Smooth muscle cell (in vitro differentiated cells): Measurements from ENCODE around the gene WDR44. TPM values are rescaled to one million over a fixed set of nuclear protein-coding genes. Genes with fewer than 3 reads are reported as not detected.
A peak's percentile ranks its signal among the peaks of the same experiment; 100 is the strongest.
"Not testable (repeated sequence)": the region's sequence is repeated elsewhere in the genome, so short reads cannot be mapped to it uniquely, and the experiment has no call there.

Experiments
- DNase-seq: peaks from one replicate; lab custom pipeline; 2025; ENCODE audit not compliant: unreplicated experiment; lab: John Stamatoyannopoulos, UW
- H2AFZ ChIP-seq: fragments of 200-600 bp; sonication (generic); 2 replicates; pipeline ENCODE4 v1.6.0; 2016; ENCODE audit warnings: antibody characterized with exemption, low read depth, mild to moderate bottlenecking
- H3F3A ChIP-seq: fragments of 200-600 bp; sonication (generic); 2 replicates; pipeline ENCODE4 v1.6.0; 2017; ENCODE audit warnings: antibody characterized with exemption, low read depth
- H3K27ac ChIP-seq: fragments of 200-600 bp; sonication (generic); 2 replicates; pipeline ENCODE4 v1.5.1; 2016; ENCODE audit warnings: low read depth, mild to moderate bottlenecking
- H3K27me3 ChIP-seq: fragments of 200-600 bp; sonication (generic); 2 replicates; pipeline ENCODE4 v1.6.1; 2016; ENCODE audit warnings: low read depth, mild to moderate bottlenecking
- H3K36me3 ChIP-seq: fragments of 200-600 bp; sonication (generic); 2 replicates; pipeline ENCODE4 v1.5.1; 2016; ENCODE audit warnings: low read depth
- H3K4me1 ChIP-seq: fragments of 200-600 bp; sonication (generic); 2 replicates; pipeline ENCODE4 v1.5.1; 2016; ENCODE audit warnings: low read depth
- H3K4me2 ChIP-seq: fragments of 200-600 bp; sonication (generic); 2 replicates; pipeline ENCODE4 v1.6.0; 2016; ENCODE audit warnings: mild to moderate bottlenecking
- H3K4me3 ChIP-seq: fragments of 200-600 bp; sonication (generic); 2 replicates; pipeline ENCODE4 v1.5.1; 2016; ENCODE audit warnings: mild to moderate bottlenecking
- H3K79me2 ChIP-seq: fragments of 200-600 bp; sonication (generic); 2 replicates; pipeline ENCODE4 v1.6.0; 2016; ENCODE audit warnings: low read depth, mild to moderate bottlenecking
- H3K9ac ChIP-seq: fragments of 200-600 bp; sonication (generic); 2 replicates; pipeline ENCODE4 v1.6.0; 2016; ENCODE audit warnings: low read depth
- H3K9me3 ChIP-seq: fragments of 200-600 bp; sonication (generic); replicated peaks from 2 replicates; pipeline ENCODE4 v1.5.1; 2016; ENCODE audit warnings: low read depth
- H4K20me1 ChIP-seq: fragments of 200-600 bp; sonication (generic); 2 replicates; pipeline ENCODE4 v1.6.0; 2016; ENCODE audit warnings: low read depth
- WGBS: methylation state at CpG from one replicate; pipeline ENCODE4 v1.1.7; 2016; ENCODE audit warnings: low lambda C conversion rate; 5-methylcytosine and 5-hydroxymethylcytosine counted together
- polyA plus RNA-seq: library from polyadenylated mRNA; unstranded; fragments of >200 nt; fragmentation: Nextera tagmentation; extraction: Ambion mirVana; gene quantifications from 2 replicates; pipeline ENCODE4 v1.2.1, GENCODE V29; 2016
- total RNA-seq: library from RNA; depleted of rRNA; stranded (reverse); fragments of >200 nt; gene quantifications from 2 replicates; pipeline ENCODE4 v1.2.3, GENCODE V29; 2014
- TF ChIP-seq, protein P1 (sequence below): fragments of 200-600 bp; sonication (generic); IDR thresholded peaks from 2 replicates; pipeline ENCODE4 v1.5.1; 2017; ENCODE audit warnings: borderline replicate concordance, mild to moderate bottlenecking, antibody characterized with exemption; ENCODE audit not compliant: insufficient read depth, poor library complexity, severe bottlenecking

The WDR44 gene
- total and polyA plus RNA-seq, 2 experiments from 2014 or later, result 10.0 to 18.4 TPM

DNA sequence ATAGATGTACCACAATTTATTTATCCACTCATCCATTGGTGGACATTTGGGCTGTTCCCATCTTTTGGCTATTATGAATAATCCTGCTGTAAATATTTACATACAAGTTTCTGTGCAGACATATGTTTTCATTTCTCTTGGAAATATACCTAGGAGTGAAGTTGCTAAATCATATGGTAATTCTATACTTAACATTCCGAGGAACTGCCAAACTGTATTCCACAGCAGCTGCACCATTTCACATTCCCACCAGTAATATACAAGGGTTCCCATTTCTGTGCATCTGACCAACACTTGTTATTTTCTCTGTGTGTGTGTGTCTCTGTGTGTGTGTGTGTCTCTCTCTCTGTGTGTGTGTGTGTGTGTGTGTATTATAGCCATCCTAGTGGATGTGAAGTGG lies 134.3 kb downstream of the WDR44 start:
- no peak overlapping the region for H2AFZ ChIP-seq
- H3K79me2 ChIP-seq, result no peaks in the 10 kb centered on the region
- WGBS, result 85% methylated on average over 1 of the region's 1 CpG
- H4K20me1 ChIP-seq, result no peaks in the 10 kb centered on the region
- H3K9me3 ChIP-seq, result no peaks in the 10 kb centered on the region
- H3F3A ChIP-seq, result no peaks in the 10 kb centered on the region
- no peak overlapping the region for H3K4me3 ChIP-seq
- H3K27ac ChIP-seq, result no peak overlapping the region
- DNase-seq, result no peak
- no peaks in the 10 kb centered on the region for H3K36me3 ChIP-seq
- TF ChIP-seq, protein P1, sequence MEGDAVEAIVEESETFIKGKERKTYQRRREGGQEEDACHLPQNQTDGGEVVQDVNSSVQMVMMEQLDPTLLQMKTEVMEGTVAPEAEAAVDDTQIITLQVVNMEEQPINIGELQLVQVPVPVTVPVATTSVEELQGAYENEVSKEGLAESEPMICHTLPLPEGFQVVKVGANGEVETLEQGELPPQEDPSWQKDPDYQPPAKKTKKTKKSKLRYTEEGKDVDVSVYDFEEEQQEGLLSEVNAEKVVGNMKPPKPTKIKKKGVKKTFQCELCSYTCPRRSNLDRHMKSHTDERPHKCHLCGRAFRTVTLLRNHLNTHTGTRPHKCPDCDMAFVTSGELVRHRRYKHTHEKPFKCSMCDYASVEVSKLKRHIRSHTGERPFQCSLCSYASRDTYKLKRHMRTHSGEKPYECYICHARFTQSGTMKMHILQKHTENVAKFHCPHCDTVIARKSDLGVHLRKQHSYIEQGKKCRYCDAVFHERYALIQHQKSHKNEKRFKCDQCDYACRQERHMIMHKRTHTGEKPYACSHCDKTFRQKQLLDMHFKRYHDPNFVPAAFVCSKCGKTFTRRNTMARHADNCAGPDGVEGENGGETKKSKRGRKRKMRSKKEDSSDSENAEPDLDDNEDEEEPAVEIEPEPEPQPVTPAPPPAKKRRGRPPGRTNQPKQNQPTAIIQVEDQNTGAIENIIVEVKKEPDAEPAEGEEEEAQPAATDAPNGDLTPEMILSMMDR, result no peak
- H3K4me1 ChIP-seq, result no peaks in the 10 kb centered on the region
- no peak overlapping the region for H3K4me2 ChIP-seq
- H3K27me3 ChIP-seq, result no peaks in the 10 kb centered on the region
- no peak overlapping the region for H3K9ac ChIP-seq

DNA sequence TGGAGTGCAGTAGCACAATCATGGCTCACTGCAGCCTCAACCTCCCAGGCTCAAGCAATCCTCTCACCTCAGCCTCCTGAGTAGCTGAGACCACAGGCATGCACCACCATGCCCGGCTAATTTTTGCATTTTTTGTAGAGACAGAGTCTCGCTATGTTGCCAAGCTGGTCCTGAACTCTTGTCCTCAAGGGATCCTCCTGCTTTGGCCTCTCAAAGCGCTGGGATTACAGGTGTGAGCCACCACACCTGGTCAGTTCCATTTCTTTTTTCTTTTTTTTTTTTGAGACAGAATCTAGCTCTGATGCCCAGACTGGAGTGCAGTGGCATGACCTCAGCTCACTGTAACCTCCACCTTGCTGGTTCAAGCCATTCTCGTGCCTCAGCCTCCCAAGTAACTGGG lies 136.5 kb downstream of the WDR44 start:
- H3K4me1 ChIP-seq, H3K36me3 ChIP-seq, H3K79me2 ChIP-seq, H2AFZ ChIP-seq, H4K20me1 ChIP-seq, DNase-seq, H3K9me3 ChIP-seq, H3K27ac ChIP-seq, H3F3A ChIP-seq, H3K4me2 ChIP-seq, H3K27me3 ChIP-seq, H3K9ac ChIP-seq, H3K4me3 ChIP-seq: not testable (repeated sequence)
- WGBS, result 75% methylated on average over 4 of the region's 4 CpGs

DNA sequence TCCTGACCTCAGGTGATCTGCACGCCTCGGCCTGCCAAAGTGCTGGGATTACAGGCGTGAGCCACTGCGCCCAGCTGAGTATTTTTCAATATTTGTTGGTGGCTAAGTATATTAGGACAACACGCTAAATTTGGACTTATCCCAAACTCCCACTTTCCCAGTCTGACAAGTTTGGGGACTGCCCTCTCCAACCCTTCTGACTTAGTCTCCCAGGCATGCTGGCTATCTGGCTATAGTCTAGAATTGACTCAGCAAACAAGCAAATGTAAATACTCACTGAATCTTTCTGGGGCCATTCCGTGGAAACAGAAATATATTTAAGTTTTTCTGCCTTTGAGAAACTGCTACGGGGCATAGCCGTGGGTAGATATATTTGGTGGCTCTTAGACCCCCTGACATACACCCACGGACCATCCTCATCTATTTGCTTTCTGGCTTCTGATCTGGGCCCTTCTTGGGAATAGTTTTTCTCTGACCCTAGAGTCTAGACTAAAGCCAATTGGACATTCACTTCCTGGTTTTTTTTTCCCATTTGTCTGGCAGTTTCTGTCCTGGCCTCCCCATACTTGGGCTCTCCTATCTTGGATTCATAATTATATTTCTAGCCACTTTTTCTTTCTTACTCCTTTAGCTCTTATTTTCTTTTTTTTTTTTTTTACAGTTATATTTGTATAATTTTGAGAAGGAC lies 138.5 kb downstream of the WDR44 start:
- no peaks in the 10 kb centered on the region for H4K20me1 ChIP-seq
- H3K9me3 ChIP-seq, result no peaks in the 10 kb centered on the region
- no peaks in the 10 kb centered on the region for H3K79me2 ChIP-seq
- H3K4me3 ChIP-seq, result no peak overlapping the region
- peak overlapping the region; percentile 38 for H3K27ac ChIP-seq
- H3F3A ChIP-seq, result no peaks in the 10 kb centered on the region
- H3K9ac ChIP-seq, result no peak overlapping the region
- 66% methylated on average over 9 of the region's 9 CpGs for WGBS
- H3K36me3 ChIP-seq, result no peaks in the 10 kb centered on the region
- TF ChIP-seq, protein P1, result no peak
- no peaks in the 10 kb centered on the region for H3K4me1 ChIP-seq
- DNase-seq, result no peak
- H3K4me2 ChIP-seq, result no peak overlapping the region
- no peaks in the 10 kb centered on the region for H3K27me3 ChIP-seq
- no peak overlapping the region for H2AFZ ChIP-seq

DNA sequence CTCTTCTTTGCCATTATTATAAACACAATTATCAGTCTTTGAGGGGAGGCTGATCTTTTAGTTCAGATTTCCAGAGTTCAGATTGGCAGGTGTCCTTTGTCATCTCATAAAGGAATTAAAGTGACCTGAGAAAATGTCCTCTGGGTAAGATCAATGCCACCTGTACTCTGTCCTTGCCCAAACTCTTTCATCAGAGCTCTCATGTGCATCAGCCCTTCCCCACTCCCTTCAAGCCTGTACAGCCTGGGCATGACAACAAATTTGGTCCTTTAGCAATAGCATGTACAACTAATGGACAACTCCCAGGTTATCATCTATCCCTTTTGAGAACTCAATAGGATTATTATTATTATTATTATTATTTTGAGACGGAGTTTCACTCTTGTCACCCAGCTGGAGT lies 140.8 kb downstream of the WDR44 start:
- not testable (repeated sequence) for H3K9ac ChIP-seq, DNase-seq, H3K79me2 ChIP-seq, H3K27ac ChIP-seq, H3K27me3 ChIP-seq, H3K9me3 ChIP-seq, H3F3A ChIP-seq, H3K4me1 ChIP-seq, H3K36me3 ChIP-seq, H3K4me3 ChIP-seq, H4K20me1 ChIP-seq, H3K4me2 ChIP-seq, H2AFZ ChIP-seq
- 76% methylated on average over 1 of the region's 1 CpG for WGBS

DNA sequence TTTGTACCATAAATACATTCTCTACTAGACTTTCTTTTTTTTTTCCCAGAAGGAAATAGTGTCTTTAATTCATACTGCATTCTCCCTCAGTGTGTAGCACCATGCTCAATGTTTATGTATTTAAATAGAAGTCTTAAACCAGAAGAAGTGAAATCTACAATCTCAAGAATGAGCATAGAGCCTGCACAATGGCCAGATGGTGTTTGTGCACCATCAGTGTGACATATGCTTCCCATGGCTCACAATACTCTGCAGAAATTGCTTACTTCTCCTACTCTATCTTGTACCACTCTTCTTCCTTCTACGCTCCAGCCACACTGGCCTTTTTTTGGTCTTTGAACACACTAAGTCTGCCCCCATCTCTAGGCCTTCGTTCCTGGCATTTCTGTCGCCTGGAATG lies 147.1 kb downstream of the WDR44 start:
- 73% methylated on average over 3 of the region's 3 CpGs for WGBS

More for the DNA sequence above, 147.1 kb downstream of the WDR44 start:
- TF ChIP-seq, protein P1, result no peak
- H3K79me2 ChIP-seq, result no peaks in the 10 kb centered on the region
- peaks cover 14% of the 10 kb centered on the region for H3K27me3 ChIP-seq
- H3K4me3 ChIP-seq, result no peak overlapping the region
- H3K9me3 ChIP-seq, result no peaks in the 10 kb centered on the region
- DNase-seq, result no peak
- H2AFZ ChIP-seq, result no peak overlapping the region
- H3F3A ChIP-seq, result no peaks in the 10 kb centered on the region
- no peaks in the 10 kb centered on the region for H3K4me1 ChIP-seq
- no peaks in the 10 kb centered on the region for H4K20me1 ChIP-seq
- H3K4me2 ChIP-seq, result no peak overlapping the region
- no peak overlapping the region for H3K9ac ChIP-seq
- H3K36me3 ChIP-seq, result no peaks in the 10 kb centered on the region
- no peak overlapping the region for H3K27ac ChIP-seq
